ENCODE measurements around the gene INAFM1. TPM values are rescaled to one million over a fixed set of nuclear protein-coding genes. Genes with fewer than 3 reads are reported as not detected.
A peak's percentile ranks its signal among the peaks of the same experiment; 100 is the strongest.

Gene INAFM1
- total and polyA plus RNA-seq, 8 donors: 1.8 to 48.0 (median 7.7) TPM; not detected in 1

DNA sequence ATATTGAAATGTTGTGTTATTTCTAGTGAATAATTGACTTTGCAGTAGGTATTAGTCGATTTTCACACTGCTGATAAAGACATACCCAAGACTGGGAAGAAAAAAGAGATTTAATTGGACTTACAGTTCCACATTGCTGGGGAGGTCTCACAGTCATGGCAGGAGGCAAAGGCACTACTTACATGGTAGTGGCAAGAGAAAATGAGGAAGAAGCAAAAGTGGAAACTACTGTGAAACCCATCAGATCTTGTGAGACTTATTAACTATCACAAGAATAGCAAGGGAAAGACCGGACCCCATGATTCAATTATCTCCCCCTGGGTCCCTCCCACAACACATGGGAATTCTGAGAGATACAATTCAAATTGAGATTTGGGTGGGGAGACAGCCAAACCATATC, 47.4 kb downstream of the INAFM1 start:
- Histone ChIP-seq H3K36me3 (peaks cover 0 to 12% (median 0%) of the 10 kb centered on the region in 4 donors), H3K27me3 (peaks cover 0 to 57% (median 0%) of the 10 kb centered on the region in 3 donors), H3K9me3 (peaks cover 0 to 6% (median 0%) of the 10 kb centered on the region in 4 donors), H3K4me3 (no peak overlapping the region), H3K27ac (peak overlapping the region in 1 of 5 donors; percentile 20), H3K4me1 (no peaks in the 10 kb centered on the region)
- no peak for TF ChIP-seq EP300 (IDR thresholded peaks at IDR 0.05)
- TF ChIP-seq POLR2AphosphoS5 (IDR thresholded peaks at IDR 0.05): no peak
- TF ChIP-seq CTCF (IDR thresholded peaks at IDR 0.05): no peak
- DNase-seq: no peak
- intact Hi-C loops (cut with DNase I; ENCODE audit: low total_unique reads): loop anchor here (10.0 kb wide), 1 partner anchor 83 kb away; no protein-coding TSS in a partner anchor
- 59 to 82% (median 72%) methylated on average over 2 of the region's 2 CpGs for WGBS, 5 donors

DNA sequence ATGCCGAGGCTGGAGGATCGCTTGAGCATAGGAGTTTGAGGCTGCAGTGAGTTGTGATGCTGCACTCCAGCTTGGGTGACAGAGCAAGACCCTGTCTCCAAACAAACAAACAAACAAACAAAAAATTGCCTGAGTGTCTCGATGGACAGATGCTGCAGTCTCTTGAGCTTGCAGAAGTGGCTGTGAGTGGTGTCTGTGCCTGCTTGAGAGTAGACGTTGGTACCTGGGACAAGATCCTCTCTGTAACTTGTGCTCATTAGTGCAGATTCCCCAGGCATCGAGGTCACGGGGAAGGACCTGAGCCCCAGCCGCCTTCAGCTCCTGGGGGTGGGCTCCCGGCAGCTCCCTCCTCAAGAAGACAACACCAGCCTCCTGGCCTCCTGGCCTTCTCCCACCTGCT, 48.7 kb downstream of the INAFM1 start:
- no peaks in the 10 kb centered on the region for H3K4me1 ChIP-seq
- peaks cover 0 to 12% (median 0%) of the 10 kb centered on the region in 4 donors for H3K36me3 ChIP-seq
- no peak overlapping the region for H3K4me3 ChIP-seq
- 73 to 79% (median 74%) methylated on average over 8 of the region's 8 CpGs for whole genome bisulfite sequencing, 5 donors
- intact Hi-C loops (cut with DNase I; ENCODE audit: low total_unique reads): loop anchor here (10.0 kb wide), 1 partner anchor 81 kb away; no protein-coding TSS in a partner anchor
- DNase-seq: no peak
- peaks cover 0 to 6% (median 0%) of the 10 kb centered on the region in 4 donors for H3K9me3 ChIP-seq
- H3K27ac ChIP-seq: peak overlapping the region in 2 of 5 donors; percentile 50 to 65
- peaks cover 0 to 47% (median 0%) of the 10 kb centered on the region in 3 donors for H3K27me3 ChIP-seq
- TF ChIP-seq POLR2A (IDR thresholded peaks at IDR 0.05) (no peak), EP300 (IDR thresholded peaks at IDR 0.05) (no peak), CTCF (IDR thresholded peaks at IDR 0.05) (no peak)

GRCh38 chr19:47323872-47324271, 49.2 kb downstream of the INAFM1 start:
- intact Hi-C loops (cut with DNase I; ENCODE audit: low total_unique reads): loop anchor here (10.0 kb wide), 1 partner anchor 81 kb away; no protein-coding TSS in a partner anchor
- peaks cover 0 to 6% (median 0%) of the 10 kb centered on the region in 4 donors for H3K9me3 ChIP-seq
- H3K27me3 ChIP-seq: peaks cover 0 to 47% (median 0%) of the 10 kb centered on the region in 3 donors
- H3K27ac ChIP-seq: peak overlapping the region in 3 of 5 donors; percentile 29 to 65 (median 50)
- peaks cover 0 to 12% (median 0%) of the 10 kb centered on the region in 4 donors for H3K36me3 ChIP-seq
- no peak for TF ChIP-seq CTCF (IDR thresholded peaks at IDR 0.05)
- no peak for TF ChIP-seq EP300 (IDR thresholded peaks at IDR 0.05)
- no peak for TF ChIP-seq POLR2A (IDR thresholded peaks at IDR 0.05)
- TF ChIP-seq POLR2AphosphoS5 (IDR thresholded peaks at IDR 0.05): no peak
- no peak overlapping the region for H3K4me3 ChIP-seq
- 80 to 84% (median 84%) methylated on average over 12 of the region's 12 CpGs for WGBS, 5 donors
- no peaks in the 10 kb centered on the region for H3K4me1 ChIP-seq
- DNase-seq: no peak

DNA sequence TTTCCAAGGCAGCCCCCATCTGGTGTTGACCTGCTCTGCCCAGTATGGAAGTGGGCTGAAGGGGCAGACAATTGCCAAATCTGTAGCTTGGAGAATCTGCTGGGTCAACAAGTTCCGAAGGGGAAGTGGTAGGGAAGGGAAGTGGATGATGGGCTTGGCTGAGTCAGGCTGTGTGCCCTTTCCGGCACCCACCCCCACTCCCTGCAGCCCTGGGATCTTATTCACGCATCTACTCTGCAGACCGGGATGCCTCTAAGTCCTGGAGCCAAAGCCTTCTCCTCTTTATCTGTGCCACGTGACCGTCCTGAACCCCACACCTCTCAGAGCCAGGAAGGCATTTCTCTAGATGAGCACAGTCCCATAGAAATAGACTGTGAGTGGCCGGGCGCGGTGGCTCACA, 49.8 kb downstream of the INAFM1 start:
- Histone ChIP-seq H3K27ac (peak overlapping the region in 3 of 5 donors; percentile 29 to 65 (median 50)), H3K27me3 (peaks cover 0 to 48% (median 0%) of the 10 kb centered on the region in 3 donors), H3K36me3 (peaks cover 0 to 12% (median 0%) of the 10 kb centered on the region in 4 donors), H3K4me1 (no peaks in the 10 kb centered on the region), H3K4me3 (no peak overlapping the region), H3K9me3 (peaks cover 0 to 6% (median 0%) of the 10 kb centered on the region in 4 donors)
- 48 to 56% (median 53%) methylated on average over 9 of the region's 9 CpGs for WGBS, 5 donors
- DNase-seq: peak in 1 of 2 donors; percentile 26
- TF ChIP-seq CTCF (IDR thresholded peaks at IDR 0.05) (no peak), POLR2AphosphoS5 (IDR thresholded peaks at IDR 0.05) (peak in 2 of 3 donors; percentile 21 to 26)
- intact Hi-C loops (cut with DNase I; ENCODE audit: low total_unique reads): loop anchor here (10.0 kb wide), 1 partner anchor 80 kb away; no protein-coding TSS in a partner anchor

Small RNA genes within 50 kb of the gene (small RNA-seq; reads per million reads assigned to genes)
- 0 reads per million in 4 donors for gene MIR3190

Other genes with a start within 250 kb of the INAFM1 start
- 100 to 1,000 TPM in 1 of 5 donors, 10 to 100 TPM in 2, 1 to 10 TPM in 1, not detected in 1; 7.0 to 232 (median 23.9) TPM for gene TMEM160, start 226.3 kb upstream of the INAFM1 start, total RNA-seq
- 10 to 100 TPM in 2 of 3 donors, 1 to 10 TPM in 1; 5.4 to 76.1 (median 59.0) TPM for gene TMEM160, start 226.3 kb upstream of the INAFM1 start, polyA plus RNA-seq
- 10 to 100 TPM; 14.7 to 78.5 (median 38.8) TPM for gene ZC3H4, start 161.1 kb upstream of the INAFM1 start, total RNA-seq
- gene ZC3H4, start 161.1 kb upstream of the INAFM1 start, polyA plus RNA-seq: 1 to 10 TPM; 4.7 to 8.5 (median 5.7) TPM
- 100 to 1,000 TPM in 1 of 5 donors, 10 to 100 TPM in 4; 16.2 to 373 (median 38.7) TPM for gene SAE1, start 144.1 kb upstream of the INAFM1 start, total RNA-seq
- 10 to 100 TPM; 37.8 to 53.9 (median 48.4) TPM for gene SAE1, start 144.1 kb upstream of the INAFM1 start, polyA plus RNA-seq
- gene BBC3, start 43.7 kb upstream of the INAFM1 start, total RNA-seq: 10 to 100 TPM in 4 of 5 donors, 1 to 10 TPM in 1; 2.9 to 69.2 (median 17.0) TPM
- gene BBC3, start 43.7 kb upstream of the INAFM1 start, polyA plus RNA-seq: 1 to 10 TPM; 6.0 to 9.8 (median 8.7) TPM
- 10 to 100 TPM; 16.1 to 62.4 (median 21.7) TPM for gene CCDC9, start 18.4 kb upstream of the INAFM1 start, total RNA-seq
- 10 to 100 TPM; 14.3 to 35.1 (median 20.9) TPM for gene CCDC9, start 18.4 kb upstream of the INAFM1 start, polyA plus RNA-seq
- gene C5AR1, start 35.0 kb downstream of the INAFM1 start, total RNA-seq: 10 to 100 TPM in 1 of 5 donors, 1 to 10 TPM in 3, under 1 TPM in 1; 0.45 to 15.2 (median 1.9) TPM
- gene C5AR1, start 35.0 kb downstream of the INAFM1 start, polyA plus RNA-seq: 1 to 10 TPM; 2.3 to 7.2 (median 3.5) TPM
- gene C5AR2, start 57.3 kb downstream of the INAFM1 start, total RNA-seq: 10 to 100 TPM in 1 of 5 donors, under 1 TPM in 2, not detected in 2; 0.73 to 11.1 (median 0.87) TPM
- gene C5AR2, start 57.3 kb downstream of the INAFM1 start, polyA plus RNA-seq: under 1 TPM; 0.13 to 0.93 (median 0.76) TPM
- 10 to 100 TPM in 4 of 5 donors, 1 to 10 TPM in 1; 8.1 to 28.6 (median 13.4) TPM for gene DHX34, start 74.4 kb downstream of the INAFM1 start, total RNA-seq
- gene DHX34, start 74.4 kb downstream of the INAFM1 start, polyA plus RNA-seq: 1 to 10 TPM; 6.9 to 9.7 (median 9.0) TPM
- 10 to 100 TPM in 3 of 5 donors, 1 to 10 TPM in 2; 3.1 to 18.2 (median 10.5) TPM for gene MEIS3, start 144.6 kb downstream of the INAFM1 start, total RNA-seq
- 10 to 100 TPM; 11.9 to 16.7 (median 15.3) TPM for gene MEIS3, start 144.6 kb downstream of the INAFM1 start, polyA plus RNA-seq
- gene SLC8A2, start 197.0 kb downstream of the INAFM1 start, total RNA-seq: 10 to 100 TPM in 1 of 5 donors, 1 to 10 TPM in 3, under 1 TPM in 1; 0.73 to 17.9 (median 6.4) TPM
- under 1 TPM; 0.12 to 0.60 (median 0.46) TPM for gene SLC8A2, start 197.0 kb downstream of the INAFM1 start, polyA plus RNA-seq
- gene KPTN, start 209.3 kb downstream of the INAFM1 start, total RNA-seq: 10 to 100 TPM in 3 of 5 donors, 1 to 10 TPM in 2; 3.2 to 28.0 (median 18.3) TPM
- 10 to 100 TPM in 2 of 3 donors, 1 to 10 TPM in 1; 6.4 to 23.4 (median 21.5) TPM for gene KPTN, start 209.3 kb downstream of the INAFM1 start, polyA plus RNA-seq
- 100 to 1,000 TPM in 3 of 5 donors, 10 to 100 TPM in 2; 46.1 to 170 (median 139) TPM for gene NAPA, start 240.2 kb downstream of the INAFM1 start, total RNA-seq
- gene NAPA, start 240.2 kb downstream of the INAFM1 start, polyA plus RNA-seq: 100 to 1,000 TPM in 2 of 3 donors, 10 to 100 TPM in 1; 91.1 to 107 (median 105) TPM

All from stomach (tissue), 9 donors.